IPS DF 6.9 (cell line): ENCODE results near the gene ZFHX3.

Experiments used
- DNase-seq: peaks from one replicate; pipeline ENCODE4 v3.0.0-alpha.2; 2013; ENCODE audit warnings: low read depth, low spot score
- H3K27ac ChIP-seq: one replicate; pipeline ENCODE4 v1.5.1; 2013; ENCODE audit warnings: low read length, control low read depth
- H3K27me3 ChIP-seq: 2 replicates; pipeline ENCODE4 v1.6.1; 2013; ENCODE audit warnings: mild to moderate bottlenecking, low read length; ENCODE audit not compliant: control insufficient read depth, insufficient read depth
- H3K36me3 ChIP-seq: 2 replicates; pipeline ENCODE4 v1.6.1; 2013; ENCODE audit warnings: low read length; ENCODE audit not compliant: control insufficient read depth, insufficient read depth
- H3K4me1 ChIP-seq: 2 replicates; pipeline ENCODE4 v1.6.1; 2013; ENCODE audit warnings: low read length; ENCODE audit not compliant: control insufficient read depth, insufficient read depth
- H3K4me3 ChIP-seq: 2 replicates; pipeline ENCODE4 v1.5.1; 2013; ENCODE audit warnings: mild to moderate bottlenecking, low read length
- H3K9me3 ChIP-seq: 2 replicates; pipeline ENCODE4 v1.6.1; 2013; ENCODE audit warnings: low read length, inconsistent platforms; ENCODE audit not compliant: control insufficient read depth, insufficient read depth
- WGBS: extraction: QIAGEN DNeasy Blood & Tissue Kit; methylation state at CpG from one replicate; pipeline ENCODE4 v1.1.7; 2013; ENCODE audit warnings: mixed read lengths, missing lambda C conversion rate; ENCODE audit not compliant: insufficient read length, insufficient coverage; 5-methylcytosine and 5-hydroxymethylcytosine counted together

The ZFHX3 gene

GRCh38 chr16:72921106-72921505, 126.8 kb downstream of the ZFHX3 start:
- no peaks in the 10 kb centered on the region for H3K27me3 ChIP-seq
- H3K4me3 ChIP-seq: no peak overlapping the region
- H3K36me3 ChIP-seq: no peaks in the 10 kb centered on the region
- DNase-seq: no peak
- no peaks in the 10 kb centered on the region for H3K4me1 ChIP-seq
- no CpG with 5 or more reads among the region's 13 CpGs for WGBS
- H3K9me3 ChIP-seq: no peaks in the 10 kb centered on the region
- no peak overlapping the region for H3K27ac ChIP-seq

- no CpG with 5 or more reads among the region's 7 CpGs for WGBS
- Histone ChIP-seq H3K27ac (no peak overlapping the region), H3K9me3 (no peaks in the 10 kb centered on the region), H3K36me3 (no peaks in the 10 kb centered on the region), H3K4me1 (no peaks in the 10 kb centered on the region), H3K27me3 (no peaks in the 10 kb centered on the region), H3K4me3 (no peak overlapping the region)
- DNase-seq: no peak
Measured at GRCh38 chr16:72917051-72917450, 130.9 kb downstream of the ZFHX3 start.

GRCh38 chr16:72915331-72915730, 132.6 kb downstream of the ZFHX3 start:
- no CpG with 5 or more reads among the region's 10 CpGs for WGBS
- no peaks in the 10 kb centered on the region for H3K36me3 ChIP-seq
- H3K9me3 ChIP-seq: no peaks in the 10 kb centered on the region
- no peaks in the 10 kb centered on the region for H3K27me3 ChIP-seq
- H3K27ac ChIP-seq: no peak overlapping the region
- DNase-seq: no peak
- no peak overlapping the region for H3K4me3 ChIP-seq
- H3K4me1 ChIP-seq: no peaks in the 10 kb centered on the region

GRCh38 chr16:72913551-72913950, 134.4 kb downstream of the ZFHX3 start:
- Histone ChIP-seq H3K27ac (no peak overlapping the region), H3K4me1 (no peaks in the 10 kb centered on the region), H3K9me3 (no peaks in the 10 kb centered on the region), H3K36me3 (no peaks in the 10 kb centered on the region), H3K27me3 (no peaks in the 10 kb centered on the region), H3K4me3 (no peak overlapping the region)
- WGBS: no CpG with 5 or more reads among the region's 3 CpGs
- DNase-seq: no peak

- no CpG with 5 or more reads among the region's 9 CpGs for WGBS
- Histone ChIP-seq H3K36me3 (no peaks in the 10 kb centered on the region), H3K27ac (no peak overlapping the region), H3K4me1 (no peaks in the 10 kb centered on the region), H3K27me3 (no peaks in the 10 kb centered on the region), H3K9me3 (no peaks in the 10 kb centered on the region), H3K4me3 (no peak overlapping the region)
- no peak for DNase-seq
Measured at GRCh38 chr16:72911971-72912370, 136.0 kb downstream of the ZFHX3 start.

- H3K4me1 ChIP-seq: no peaks in the 10 kb centered on the region
Measured at GRCh38 chr16:72910875-72911274, 137.1 kb downstream of the ZFHX3 start.

GRCh38 chr16:72910381-72910780, 137.5 kb downstream of the ZFHX3 start:
- no peaks in the 10 kb centered on the region for H3K27me3 ChIP-seq
- no peak for DNase-seq
- H3K36me3 ChIP-seq: no peaks in the 10 kb centered on the region
- no peak overlapping the region for H3K27ac ChIP-seq
- no CpG with 5 or more reads among the region's 4 CpGs for WGBS
- no peaks in the 10 kb centered on the region for H3K4me1 ChIP-seq
- no peak overlapping the region for H3K4me3 ChIP-seq
- H3K9me3 ChIP-seq: no peaks in the 10 kb centered on the region

More at GRCh38 chr16:72910875-72911274, 137.1 kb downstream of the ZFHX3 start:
- H3K4me3 ChIP-seq: no peak overlapping the region
- H3K9me3 ChIP-seq: no peaks in the 10 kb centered on the region
- H3K27me3 ChIP-seq: no peaks in the 10 kb centered on the region
- H3K36me3 ChIP-seq: no peaks in the 10 kb centered on the region
- no peak for DNase-seq
- no peak overlapping the region for H3K27ac ChIP-seq
- no CpG with 5 or more reads among the region's 5 CpGs for WGBS

GRCh38 chr16:72909196-72909595, 138.7 kb downstream of the ZFHX3 start:
- 100% methylated on average over 3 of the region's 6 CpGs for whole genome bisulfite sequencing
- DNase-seq: no peak
- Histone ChIP-seq H3K4me3 (no peak overlapping the region), H3K36me3 (no peaks in the 10 kb centered on the region), H3K9me3 (no peaks in the 10 kb centered on the region), H3K27me3 (no peaks in the 10 kb centered on the region), H3K27ac (no peak overlapping the region), H3K4me1 (no peaks in the 10 kb centered on the region)

GRCh38 chr16:72908362-72909167, 139.4 kb downstream of the ZFHX3 start:
- no peaks in the 10 kb centered on the region for H3K4me1 ChIP-seq
- no peaks in the 10 kb centered on the region for H3K36me3 ChIP-seq
- H3K9me3 ChIP-seq: no peaks in the 10 kb centered on the region
- H3K4me3 ChIP-seq: no peak overlapping the region
- H3K27me3 ChIP-seq: no peaks in the 10 kb centered on the region
- WGBS: no CpG with 5 or more reads among the region's 19 CpGs
- no peak overlapping the region for H3K27ac ChIP-seq
- DNase-seq: no peak

GRCh38 chr16:72905581-72905980, 142.3 kb downstream of the ZFHX3 start:
- DNase-seq: no peak
- no CpG with 5 or more reads among the region's 4 CpGs for WGBS
- Histone ChIP-seq H3K4me1 (no peaks in the 10 kb centered on the region), H3K27ac (no peak overlapping the region), H3K9me3 (no peaks in the 10 kb centered on the region), H3K36me3 (no peaks in the 10 kb centered on the region), H3K4me3 (no peak overlapping the region), H3K27me3 (no peaks in the 10 kb centered on the region)

GRCh38 chr16:72903176-72903575, 144.8 kb downstream of the ZFHX3 start:
- no CpG with 5 or more reads among the region's 6 CpGs for WGBS
- H3K4me3 ChIP-seq: no peak overlapping the region
- H3K4me1 ChIP-seq: no peaks in the 10 kb centered on the region
- no peaks in the 10 kb centered on the region for H3K27me3 ChIP-seq
- no peaks in the 10 kb centered on the region for H3K36me3 ChIP-seq
- H3K27ac ChIP-seq: no peak overlapping the region
- no peaks in the 10 kb centered on the region for H3K9me3 ChIP-seq
- DNase-seq: no peak
